Nephron (organoid): ENCODE measurements around the gene SHB.
A peak's percentile ranks its signal among the peaks of the same experiment; 100 is the strongest.

Experiments used
- H3K27ac Mint-ChIP-seq, 3 experiments: 2 replicates each; pipeline ENCODE4 v1.8.0; 2020; ENCODE audit warnings: mixed read lengths in 3 of 3, mild to moderate bottlenecking in 2 of 3, moderate library complexity in 1 of 3
- H3K27me3 Mint-ChIP-seq: 2 replicates; pipeline ENCODE4 v1.8.0; 2021; ENCODE audit warnings: low read depth, mild to moderate bottlenecking, moderate library complexity, mixed read lengths
- H3K36me3 Mint-ChIP-seq: 2 replicates; pipeline ENCODE4 v1.8.0; 2020; ENCODE audit warnings: low read depth, mixed read lengths
- H3K4me1 Mint-ChIP-seq: 2 replicates; pipeline ENCODE4 v1.8.0; 2020; ENCODE audit warnings: mixed read lengths
- H3K4me3 Mint-ChIP-seq, 3 experiments: 2 replicates each; pipeline ENCODE4 v1.8.0; 2020; ENCODE audit warnings: mild to moderate bottlenecking in 3 of 3, mixed read lengths in 3 of 3, moderate library complexity in 2 of 3
- H3K9me3 Mint-ChIP-seq: 2 replicates; pipeline ENCODE4 v1.8.0; 2020; ENCODE audit warnings: mixed read lengths
- TF ChIP-seq, protein P1 (sequence below), 3 experiments: fragments of 200-600 bp; sonication (generic); IDR thresholded peaks; one replicate each; pipeline ENCODE4 v1.5.0; 2021; ENCODE audit warnings: antibody characterized with exemption in 3 of 3; ENCODE audit not compliant: unreplicated experiment in 3 of 3

Gene SHB

DNA sequence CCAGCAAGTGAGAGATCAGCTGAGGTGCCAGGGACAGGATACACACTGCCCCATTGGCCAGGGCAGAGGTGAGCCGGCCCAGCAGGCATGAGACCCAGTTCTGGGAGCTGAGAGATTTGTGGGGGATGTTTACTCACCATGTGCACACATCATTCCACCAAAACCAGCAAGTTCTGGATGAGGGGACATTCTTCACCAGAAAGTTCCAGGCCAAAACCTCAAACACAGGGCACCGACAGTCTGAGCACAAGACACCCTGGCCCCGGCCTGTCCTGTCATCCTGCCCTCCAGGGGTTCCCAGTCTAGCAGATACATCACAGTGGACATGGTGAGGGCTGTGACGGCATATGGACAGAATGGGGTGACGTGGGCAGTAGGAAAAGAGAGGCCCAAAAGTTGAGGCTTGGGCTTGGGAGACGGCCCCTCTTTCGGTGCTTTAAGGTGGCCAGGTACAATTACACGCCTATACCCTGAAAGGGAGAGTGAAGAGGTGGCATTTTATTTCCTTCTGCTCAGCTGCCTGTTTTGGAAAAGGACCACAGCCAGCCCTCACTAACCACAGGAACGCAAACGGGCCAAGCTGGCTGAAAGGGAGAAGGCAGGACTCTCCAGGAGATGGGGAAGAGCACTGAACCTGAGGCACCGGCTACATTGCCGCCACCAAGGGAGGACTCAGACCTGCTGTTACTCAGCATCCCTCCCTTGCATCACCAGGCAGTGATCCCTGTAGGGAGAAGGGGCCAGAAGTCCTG is 64.0 kb downstream of the SHB start:
- TF ChIP-seq, protein P1, sequence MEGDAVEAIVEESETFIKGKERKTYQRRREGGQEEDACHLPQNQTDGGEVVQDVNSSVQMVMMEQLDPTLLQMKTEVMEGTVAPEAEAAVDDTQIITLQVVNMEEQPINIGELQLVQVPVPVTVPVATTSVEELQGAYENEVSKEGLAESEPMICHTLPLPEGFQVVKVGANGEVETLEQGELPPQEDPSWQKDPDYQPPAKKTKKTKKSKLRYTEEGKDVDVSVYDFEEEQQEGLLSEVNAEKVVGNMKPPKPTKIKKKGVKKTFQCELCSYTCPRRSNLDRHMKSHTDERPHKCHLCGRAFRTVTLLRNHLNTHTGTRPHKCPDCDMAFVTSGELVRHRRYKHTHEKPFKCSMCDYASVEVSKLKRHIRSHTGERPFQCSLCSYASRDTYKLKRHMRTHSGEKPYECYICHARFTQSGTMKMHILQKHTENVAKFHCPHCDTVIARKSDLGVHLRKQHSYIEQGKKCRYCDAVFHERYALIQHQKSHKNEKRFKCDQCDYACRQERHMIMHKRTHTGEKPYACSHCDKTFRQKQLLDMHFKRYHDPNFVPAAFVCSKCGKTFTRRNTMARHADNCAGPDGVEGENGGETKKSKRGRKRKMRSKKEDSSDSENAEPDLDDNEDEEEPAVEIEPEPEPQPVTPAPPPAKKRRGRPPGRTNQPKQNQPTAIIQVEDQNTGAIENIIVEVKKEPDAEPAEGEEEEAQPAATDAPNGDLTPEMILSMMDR (IDR thresholded peaks at IDR 0.05; ENCODE audit: unreplicated experiment in 3 of 3), result no peak
- Mint-ChIP-seq H3K27me3 (no peaks in the 10 kb centered on the region), H3K4me3 (no peak overlapping the region), H3K4me1 (peaks cover 55% of the 10 kb centered on the region), H3K36me3 (no peaks in the 10 kb centered on the region), H3K9me3 (no peaks in the 10 kb centered on the region), H3K27ac (no peak overlapping the region)

DNA sequence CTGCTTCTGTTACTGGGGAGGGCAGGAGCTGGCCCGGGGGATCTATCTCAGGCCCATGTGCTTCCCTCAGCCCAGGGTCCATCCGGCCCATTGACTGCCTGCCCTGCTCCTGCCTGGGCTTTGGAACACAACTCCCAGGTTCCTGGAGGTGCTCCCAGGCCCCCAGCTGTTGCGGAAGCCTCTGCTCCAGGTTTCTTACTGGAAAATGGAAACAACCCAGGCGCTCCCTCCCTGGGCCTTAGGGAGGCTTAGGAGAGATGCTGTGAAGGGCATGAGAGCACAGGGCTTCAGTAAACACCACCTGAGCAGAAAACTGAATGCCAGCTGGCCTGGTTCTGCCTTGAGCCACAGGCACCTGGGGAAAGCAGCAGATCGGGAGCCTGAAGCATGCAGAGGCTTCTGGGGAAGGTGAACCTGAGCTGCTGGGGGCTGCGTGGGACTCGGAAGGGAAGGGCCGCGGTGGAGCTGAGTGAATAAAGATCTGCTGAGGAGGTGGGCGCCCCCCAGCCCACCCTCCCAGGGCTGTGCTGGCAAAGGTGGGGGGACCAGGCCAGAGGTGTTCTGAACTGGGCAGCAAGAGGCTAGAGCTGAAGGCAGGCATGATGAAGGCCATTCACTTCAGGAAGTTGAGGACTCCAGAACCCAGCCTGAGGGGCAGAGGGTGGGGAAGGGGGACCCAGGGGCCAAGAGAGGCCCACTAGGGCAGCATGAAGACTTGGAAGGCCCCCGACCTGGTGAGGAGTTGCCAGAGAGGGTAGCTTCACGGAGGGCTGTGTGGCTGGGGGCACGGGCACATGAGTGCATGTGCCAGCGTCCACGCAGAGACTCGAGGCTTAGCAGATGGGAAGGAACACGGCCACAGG is 64.8 kb downstream of the SHB start:
- peaks cover 56% of the 10 kb centered on the region for H3K4me1 Mint-ChIP-seq
- TF ChIP-seq, protein P1 (IDR thresholded peaks at IDR 0.05; ENCODE audit: unreplicated experiment in 3 of 3), result no peak
- H3K27ac Mint-ChIP-seq, result peak overlapping the region in 1 of 3 experiments; percentile 21
- H3K27me3 Mint-ChIP-seq, result no peaks in the 10 kb centered on the region
- H3K36me3 Mint-ChIP-seq, result no peaks in the 10 kb centered on the region
- H3K9me3 Mint-ChIP-seq, result no peaks in the 10 kb centered on the region
- H3K4me3 Mint-ChIP-seq, result no peak overlapping the region

DNA sequence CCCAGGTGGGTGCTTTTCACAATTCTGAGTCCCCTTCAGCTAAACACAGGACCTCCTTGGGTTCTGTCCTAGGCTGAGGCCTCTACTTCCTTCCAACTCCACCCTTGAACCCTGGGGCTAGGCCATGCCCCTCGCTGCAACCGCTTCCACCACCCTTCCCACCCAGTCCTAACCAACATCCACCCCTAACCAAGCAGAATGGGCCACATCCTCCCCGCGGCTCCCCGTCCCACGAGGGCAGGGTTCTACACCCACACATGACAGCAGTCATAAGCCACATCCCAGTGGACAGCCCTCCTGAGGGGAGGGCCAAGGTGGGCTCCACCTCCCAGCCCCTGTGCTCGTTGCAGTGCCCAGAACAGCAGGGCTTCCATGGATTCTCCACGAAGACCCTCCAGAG is 65.8 kb downstream of the SHB start:
- H3K36me3 Mint-ChIP-seq, result no peaks in the 10 kb centered on the region
- peaks cover 53% of the 10 kb centered on the region for H3K4me1 Mint-ChIP-seq
- TF ChIP-seq, protein P1 (IDR thresholded peaks at IDR 0.05; ENCODE audit: unreplicated experiment in 3 of 3), result no peak
- no peaks in the 10 kb centered on the region for H3K9me3 Mint-ChIP-seq
- no peak overlapping the region for H3K4me3 Mint-ChIP-seq
- H3K27ac Mint-ChIP-seq, result peak overlapping the region; percentile 21 to 25 (median 21)
- no peaks in the 10 kb centered on the region for H3K27me3 Mint-ChIP-seq

DNA sequence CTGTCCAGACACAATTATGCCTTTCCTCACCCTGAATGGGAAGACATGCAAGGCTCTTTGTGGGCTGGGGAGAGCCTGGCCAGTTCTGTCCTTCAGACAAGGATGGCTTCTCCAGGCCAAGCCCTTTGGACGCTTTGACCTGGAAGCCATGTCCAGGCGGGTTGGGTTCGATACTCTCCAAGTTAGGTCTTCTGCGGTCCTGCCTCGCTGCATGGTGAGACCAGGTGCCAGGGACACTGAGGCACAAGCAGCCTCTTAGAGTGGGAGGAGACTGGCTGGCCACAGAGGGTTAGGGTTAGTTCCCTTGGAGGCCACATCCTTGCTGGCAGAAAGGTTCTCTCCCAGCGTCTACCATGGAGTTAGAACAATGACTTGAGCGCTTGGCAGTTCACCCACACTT is 67.6 kb downstream of the SHB start:
- TF ChIP-seq, protein P1 (IDR thresholded peaks at IDR 0.05; ENCODE audit: unreplicated experiment in 3 of 3), result no peak
- Mint-ChIP-seq H3K4me3 (no peak overlapping the region), H3K27me3 (peaks cover 4% of the 10 kb centered on the region), H3K4me1 (peaks cover 54% of the 10 kb centered on the region), H3K36me3 (no peaks in the 10 kb centered on the region), H3K27ac (no peak overlapping the region), H3K9me3 (no peaks in the 10 kb centered on the region)

DNA sequence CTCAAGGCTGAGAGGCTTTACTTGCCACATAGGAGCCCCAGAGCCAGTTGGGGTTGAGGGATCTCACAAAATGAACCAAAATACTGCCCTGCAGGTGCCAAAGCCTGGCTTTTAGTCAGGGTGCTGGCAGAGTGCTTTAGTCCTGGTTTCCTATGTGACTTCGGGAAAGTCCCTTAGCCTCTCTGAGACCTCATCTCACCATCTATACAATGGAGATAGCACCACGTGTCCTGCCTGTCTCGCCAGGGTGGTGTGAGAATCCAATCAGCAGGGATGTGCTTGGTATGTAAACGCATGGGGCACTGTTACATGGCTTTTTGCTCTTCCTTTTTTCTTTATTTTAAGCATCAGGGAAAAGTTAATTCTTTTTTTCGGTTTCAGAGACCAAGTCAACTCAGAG is 68.3 kb downstream of the SHB start:
- peak overlapping the region in 1 of 3 experiments; percentile 54 for H3K27ac Mint-ChIP-seq
- peaks cover 4% of the 10 kb centered on the region for H3K27me3 Mint-ChIP-seq
- H3K4me3 Mint-ChIP-seq, result no peak overlapping the region
- no peaks in the 10 kb centered on the region for H3K36me3 Mint-ChIP-seq
- H3K4me1 Mint-ChIP-seq, result peaks cover 60% of the 10 kb centered on the region
- TF ChIP-seq, protein P1 (IDR thresholded peaks at IDR 0.05; ENCODE audit: unreplicated experiment in 3 of 3), result no peak
- H3K9me3 Mint-ChIP-seq, result no peaks in the 10 kb centered on the region
